ENCODE data around the gene SUGCT. TPM values are rescaled to one million over a fixed set of nuclear protein-coding genes. Genes with fewer than 3 reads are reported as not detected.

Gene SUGCT
- total and polyA plus RNA-seq, 2 of the 13 experiments (the other 11 are each of a cell fraction or from before 2014, with no cell fraction given) = 10.1 to 22.2 TPM

GRCh38 chr7:40428421-40428820, 293.6 kb downstream of the SUGCT start (continued):
- TF ChIP-seq ZBTB10 (CRISPR knock-in tag; IDR thresholded peaks at IDR 0.05; ENCODE audit: borderline replicate concordance) = no peak
- TF ChIP-seq ZNF367 (CRISPR knock-in tag; IDR thresholded peaks at IDR 0.05; ENCODE audit: borderline replicate concordance) = no peak
- no peak for TF ChIP-seq E2F5 (CRISPR knock-in tag; conservative IDR thresholded peaks at IDR 0.05)
- TF ChIP-seq ZFP41 (CRISPR knock-in tag; IDR thresholded peaks at IDR 0.05; ENCODE audit: borderline replicate concordance) = no peak
- TF ChIP-seq ZKSCAN5 (CRISPR knock-in tag; IDR thresholded peaks at IDR 0.05) = no peak
- TF ChIP-seq ZMYM4 (CRISPR knock-in tag; IDR thresholded peaks at IDR 0.05) = no peak

- H3K4me2 ChIP-seq (ENCODE audit: low read depth, low read length) = no peak overlapping the region
- DNase-seq (ENCODE audit: low spot score) = no peak
- ChIA-PET CTCF (ENCODE audit: low intra/inter-chr PET ratio, low total read pairs) (no interaction called here), POLR2A (no interaction called here)
- no peak overlapping the region for H3K9ac ChIP-seq (ENCODE audit: insufficient read depth, low read depth, low read length)
- WGBS (ENCODE audit: low lambda C conversion rate) = 91% methylated on average over 2 of the region's 2 CpGs
- in situ Hi-C loops (cut with HindIII; ENCODE audit: extremely low pct_ligation_motif_present, low pct_unique_long_range_greater_than_20kb) = no loop called here
- intact Hi-C loops (cut with micrococcal nuclease; ENCODE audit: unreplicated experiment) = no loop called here
- H2AFZ ChIP-seq (ENCODE audit: low read length) = no peak overlapping the region
- no peaks in the 10 kb centered on the region for H4K20me1 ChIP-seq (ENCODE audit: insufficient read depth, low read length)
- no peak overlapping the region for H3K27ac ChIP-seq (ENCODE audit: extremely low read length, insufficient read depth, low read length)
- H3K79me2 ChIP-seq (ENCODE audit: insufficient read depth, low read length) = no peaks in the 10 kb centered on the region
- ATAC-seq = no peak
- no peaks in the 10 kb centered on the region for H3K36me3 ChIP-seq (replicated peaks in 1 of 2; ENCODE audit: control insufficient read depth in 1 of 2, insufficient read depth in 2 of 2, low read length in 2 of 2)
- H3K9me3 ChIP-seq (ENCODE audit: low read length) = peaks cover 10% of the 10 kb centered on the region; the same call in 1 of the 2 replicates
- no TSS peak for BruUV-seq (replicated peaks)
- H3K27me3 ChIP-seq (ENCODE audit: control insufficient read depth in 1 of 2, insufficient read depth in 2 of 2, low read length in 2 of 2) = no peaks in the 10 kb centered on the region
- FAIRE-seq = no peak
- no peak overlapping the region for H3K4me3 ChIP-seq (replicated peaks in 1 of 3; ENCODE audit: insufficient read depth in 1 of 3, low read depth in 2 of 3, low read length in 3 of 3)
- no peaks in the 10 kb centered on the region for H3K4me1 ChIP-seq (ENCODE audit: insufficient read depth, low read length)
- TF ChIP-seq ZBTB7B (CRISPR knock-in tag; IDR thresholded peaks at IDR 0.05) (no peak), ZNF24 (IDR thresholded peaks at IDR 0.05) (no peak), PATZ1 (CRISPR knock-in tag; IDR thresholded peaks at IDR 0.05) (no peak), CEBPB (IDR thresholded peaks at IDR 0.05; ENCODE audit: borderline replicate concordance, low read depth, low read length) (0 out of 2 replicates have a peak, but pooled peaks have one; percentile 25), TP53 (CRISPR knock-in tag; conservative IDR thresholded peaks at IDR 0.05) (no peak)
Measured at GRCh38 chr7:40429826-40430225, 295.0 kb downstream of the SUGCT start.
